Measurements from ENCODE around the gene RAB5A. TPM values are rescaled to one million over a fixed set of nuclear protein-coding genes. Genes with fewer than 3 reads are reported as not detected.

Gene RAB5A
- total and polyA plus RNA-seq, 9 donors = 24.6 to 65.8 (median 46.9) TPM

- Histone ChIP-seq H3K36me3 (no peaks in the 10 kb centered on the region), H3K9me3 (no peaks in the 10 kb centered on the region), H3K27me3 (no peaks in the 10 kb centered on the region), H3K27ac (no peak overlapping the region), H3K4me1 (ENCODE audit: insufficient read depth) (no peaks in the 10 kb centered on the region), H3K4me3 (no peak overlapping the region)
- TF ChIP-seq CTCF (IDR thresholded peaks at IDR 0.05) = no peak
- TF ChIP-seq EP300 (IDR thresholded peaks at IDR 0.05) = no peak
- no peak for TF ChIP-seq POLR2A (IDR thresholded peaks at IDR 0.05)
- 66 to 68% (median 66%) methylated on average over 5 of the region's 5 CpGs for WGBS, 3 donors
- DNase-seq = no peak
- intact Hi-C loops (cut with DNase I) = no loop called here
Observed at GRCh38 chr3:19901337-19901736, 45.6 kb upstream of the RAB5A start.

GRCh38 chr3:19901918-19902317, 45.0 kb upstream of the RAB5A start:
- Histone ChIP-seq H3K9me3 (no peaks in the 10 kb centered on the region), H3K27ac (no peak overlapping the region), H3K4me1 (ENCODE audit: insufficient read depth) (no peaks in the 10 kb centered on the region), H3K36me3 (no peaks in the 10 kb centered on the region), H3K27me3 (no peaks in the 10 kb centered on the region), H3K4me3 (no peak overlapping the region)
- intact Hi-C loops (cut with DNase I) = no loop called here
- 73 to 80% (median 79%) methylated on average over 4 of the region's 4 CpGs for WGBS, 3 donors
- TF ChIP-seq POLR2A (IDR thresholded peaks at IDR 0.05) = no peak
- TF ChIP-seq EP300 (IDR thresholded peaks at IDR 0.05) = no peak
- no peak for TF ChIP-seq CTCF (IDR thresholded peaks at IDR 0.05)
- DNase-seq = no peak

GRCh38 chr3:19903649-19904048, 43.2 kb upstream of the RAB5A start:
- TF ChIP-seq EP300 (IDR thresholded peaks at IDR 0.05) (no peak), CTCF (IDR thresholded peaks at IDR 0.05) (no peak), POLR2A (IDR thresholded peaks at IDR 0.05) (no peak)
- WGBS, 3 donors = 59 to 70% (median 61%) methylated on average over 2 of the region's 2 CpGs
- Histone ChIP-seq H3K27me3 (no peaks in the 10 kb centered on the region), H3K27ac (no peak overlapping the region), H3K4me3 (no peak overlapping the region), H3K36me3 (no peaks in the 10 kb centered on the region), H3K4me1 (ENCODE audit: insufficient read depth) (no peaks in the 10 kb centered on the region), H3K9me3 (no peaks in the 10 kb centered on the region)
- no peak for DNase-seq
- intact Hi-C loops (cut with DNase I) = no loop called here

- DNase-seq = no peak
- TF ChIP-seq CTCF (IDR thresholded peaks at IDR 0.05) (no peak), EP300 (IDR thresholded peaks at IDR 0.05) (no peak), POLR2A (IDR thresholded peaks at IDR 0.05) (no peak)
- Histone ChIP-seq H3K9me3 (no peaks in the 10 kb centered on the region), H3K27me3 (no peaks in the 10 kb centered on the region), H3K4me1 (ENCODE audit: insufficient read depth) (no peaks in the 10 kb centered on the region), H3K4me3 (no peak overlapping the region), H3K36me3 (no peaks in the 10 kb centered on the region), H3K27ac (no peak overlapping the region)
- intact Hi-C loops (cut with DNase I) = no loop called here
- WGBS, 3 donors = 89 to 91% (median 89%) methylated on average over 3 of the region's 3 CpGs
Observed at GRCh38 chr3:19907523-19907922, 39.4 kb upstream of the RAB5A start.

GRCh38 chr3:19911452-19911851, 35.4 kb upstream of the RAB5A start:
- H3K36me3 ChIP-seq = no peaks in the 10 kb centered on the region
- intact Hi-C loops (cut with DNase I) = no loop called here
- no peaks in the 10 kb centered on the region for H3K4me1 ChIP-seq (ENCODE audit: insufficient read depth)
- H3K9me3 ChIP-seq = no peaks in the 10 kb centered on the region
- TF ChIP-seq EP300 (IDR thresholded peaks at IDR 0.05) = no peak
- no peak for TF ChIP-seq POLR2A (IDR thresholded peaks at IDR 0.05)
- TF ChIP-seq CTCF (IDR thresholded peaks at IDR 0.05) = no peak
- H3K4me3 ChIP-seq = no peak overlapping the region
- DNase-seq = no peak
- no peaks in the 10 kb centered on the region for H3K27me3 ChIP-seq
- H3K27ac ChIP-seq = no peak overlapping the region

Measured in ovary (tissue), 9 donors.